Tibial nerve (tissue), 4 donors: Measurements from ENCODE around the gene BEX4.

Experiments used
- EP300 ChIP-seq, 2 donors: sonication (generic); formaldehyde crosslinking; IDR thresholded peaks; one replicate each; pipeline ENCODE4 v1.6.1; 2017; ENCODE audit warnings: antibody characterized with exemption in 2 of 2, mild to moderate bottlenecking in 1 of 2
- POLR2A ChIP-seq, 2 donors: fragments of 450-650 bp; IDR thresholded peaks; one replicate each; pipeline ENCODE4 v1.6.1; 2017; ENCODE audit warnings: antibody characterized with exemption in 2 of 2, mild to moderate bottlenecking in 2 of 2, moderate library complexity in 2 of 2
- TF ChIP-seq, protein P1 (sequence below), 5 experiments: fragments of 200-600 bp in 3 of 5; fragments of 450-650 bp in 2 of 5; sonication (generic) in 3 of 5; IDR thresholded peaks; one replicate each; pipeline ENCODE4 v1.5.1; 2016 to 2019; ENCODE audit warnings: antibody characterized with exemption in 5 of 5, mild to moderate bottlenecking in 3 of 5, moderate library complexity in 2 of 5

DNA sequence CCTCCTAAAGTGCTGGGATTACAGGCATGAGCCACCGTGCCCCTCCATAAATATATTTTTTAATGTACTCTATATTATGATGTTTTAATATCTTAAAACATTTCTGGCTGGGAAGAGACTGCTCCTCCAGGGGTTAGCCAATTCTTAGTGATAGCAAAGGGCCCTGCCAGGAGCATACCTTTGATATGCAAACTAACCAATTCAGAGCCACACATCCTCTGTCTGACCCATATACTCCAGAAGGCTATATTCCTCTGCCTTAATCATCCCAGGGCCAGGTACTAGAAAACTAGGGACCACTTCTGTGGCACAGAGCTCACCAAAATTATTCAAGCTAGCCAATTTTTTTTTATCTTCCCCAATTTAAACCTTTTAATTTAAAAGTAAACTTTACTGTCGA lies 43.6 kb upstream of the BEX4 start:
- TF ChIP-seq, protein P1, sequence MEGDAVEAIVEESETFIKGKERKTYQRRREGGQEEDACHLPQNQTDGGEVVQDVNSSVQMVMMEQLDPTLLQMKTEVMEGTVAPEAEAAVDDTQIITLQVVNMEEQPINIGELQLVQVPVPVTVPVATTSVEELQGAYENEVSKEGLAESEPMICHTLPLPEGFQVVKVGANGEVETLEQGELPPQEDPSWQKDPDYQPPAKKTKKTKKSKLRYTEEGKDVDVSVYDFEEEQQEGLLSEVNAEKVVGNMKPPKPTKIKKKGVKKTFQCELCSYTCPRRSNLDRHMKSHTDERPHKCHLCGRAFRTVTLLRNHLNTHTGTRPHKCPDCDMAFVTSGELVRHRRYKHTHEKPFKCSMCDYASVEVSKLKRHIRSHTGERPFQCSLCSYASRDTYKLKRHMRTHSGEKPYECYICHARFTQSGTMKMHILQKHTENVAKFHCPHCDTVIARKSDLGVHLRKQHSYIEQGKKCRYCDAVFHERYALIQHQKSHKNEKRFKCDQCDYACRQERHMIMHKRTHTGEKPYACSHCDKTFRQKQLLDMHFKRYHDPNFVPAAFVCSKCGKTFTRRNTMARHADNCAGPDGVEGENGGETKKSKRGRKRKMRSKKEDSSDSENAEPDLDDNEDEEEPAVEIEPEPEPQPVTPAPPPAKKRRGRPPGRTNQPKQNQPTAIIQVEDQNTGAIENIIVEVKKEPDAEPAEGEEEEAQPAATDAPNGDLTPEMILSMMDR (IDR thresholded peaks at IDR 0.05), result no peak
- TF ChIP-seq EP300 (IDR thresholded peaks at IDR 0.05) (no peak), POLR2A (IDR thresholded peaks at IDR 0.05) (no peak)
